ENCODE results near the gene RNF115. TPM values are rescaled to one million over a fixed set of nuclear protein-coding genes. Genes with fewer than 3 reads are reported as not detected.

The RNF115 gene
- total RNA-seq, 2 donors from 2014 or later: 12.7 to 13.2 TPM

GRCh38 chr1:145688924-145689323 is 135.0 kb downstream of the RNF115 start:
- intact Hi-C loops (cut with DNase I): no loop called here
- WGBS, 2 donors: 88% methylated on average over 5 to 6 of the region's 6 CpGs

More at GRCh38 chr1:145688924-145689323, 135.0 kb downstream of the RNF115 start:
- Histone ChIP-seq H3K36me3 (replicated peaks in 1 of 2; ENCODE audit: insufficient read depth in 1 of 2, low read depth in 2 of 2) (no peaks in the 10 kb centered on the region), H3K4me1 (peaks cover 45% of the 10 kb centered on the region), H3K4me3 (no peak overlapping the region), H3K9me3 (no peaks in the 10 kb centered on the region), H3K27me3 (no peaks in the 10 kb centered on the region), H3K27ac (no peak overlapping the region)
- DNase-seq: no peak
- ATAC-seq: no peak
- TF ChIP-seq CTCF (IDR thresholded peaks at IDR 0.05): no peak
- TF ChIP-seq POLR2A (IDR thresholded peaks at IDR 0.05): no peak

Small RNA genes lying within 50 kb of the gene (microRNA-seq; reads per million reads assigned to microRNA genes)
- gene MIR6736 (ENCODE audit: borderline number of aligned reads in 2 of 2, borderline replicate concordance in 2 of 2): 0 to 0.47 reads per million in 2 donors

Small RNA genes lying within 50 kb of the gene (small RNA-seq; reads per million reads assigned to genes)
- gene MIR6736: not detected

Other genes starting within 250 kb of the RNF115 start
- gene GPR89A, start 216.1 kb downstream of the RNF115 start, total RNA-seq: 10 to 100 TPM; 12.7 to 29.7 TPM
- 10 to 100 TPM in 1 of 2 donors, 1 to 10 TPM in 1; 7.8 to 24.7 TPM for gene PDZK1, start 116.7 kb downstream of the RNF115 start, total RNA-seq
- gene CD160, start 104.6 kb downstream of the RNF115 start, total RNA-seq: not detected
- 10 to 100 TPM; 15.6 to 31.6 TPM for gene POLR3C, start 105 bp upstream of the RNF115 start, total RNA-seq
- 1 to 10 TPM in 1 of 2 donors, not detected in 1; 1.6 TPM for gene NUDT17, start 21.5 kb upstream of the RNF115 start, total RNA-seq
- gene PIAS3, start 35.0 kb upstream of the RNF115 start, total RNA-seq: 10 to 100 TPM; 14.2 to 17.6 TPM
- gene ANKRD35, start 61.8 kb upstream of the RNF115 start, total RNA-seq: 1 to 10 TPM in 1 of 2 donors, under 1 TPM in 1; 0.26 to 1.3 TPM
- 1 to 10 TPM; 4.0 to 5.7 TPM for gene ITGA10, start 86.0 kb upstream of the RNF115 start, total RNA-seq
- gene PEX11B, start 94.6 kb upstream of the RNF115 start, total RNA-seq: 10 to 100 TPM; 10.5 to 11.4 TPM
- 10 to 100 TPM; 47.2 to 70.2 TPM for gene RBM8A, start 103.4 kb upstream of the RNF115 start, total RNA-seq
- 10 to 100 TPM in 1 of 2 donors, 1 to 10 TPM in 1; 8.3 to 16.5 TPM for gene LIX1L, start 133.9 kb upstream of the RNF115 start, total RNA-seq
- under 1 TPM in 1 of 2 donors, not detected in 1; 0.66 TPM for gene ANKRD34A, start 140.5 kb upstream of the RNF115 start, total RNA-seq
- gene POLR3GL, start 140.6 kb upstream of the RNF115 start, total RNA-seq: 1 to 10 TPM; 7.8 to 8.6 TPM
- 100 to 1,000 TPM; 414 to 820 TPM for gene TXNIP, start 172.5 kb upstream of the RNF115 start, total RNA-seq
- not detected for gene HJV, start 197.6 kb upstream of the RNF115 start, total RNA-seq

Measured in body of pancreas (tissue), 4 donors.